ENCODE results near the gene PWWP2B.

DNA sequence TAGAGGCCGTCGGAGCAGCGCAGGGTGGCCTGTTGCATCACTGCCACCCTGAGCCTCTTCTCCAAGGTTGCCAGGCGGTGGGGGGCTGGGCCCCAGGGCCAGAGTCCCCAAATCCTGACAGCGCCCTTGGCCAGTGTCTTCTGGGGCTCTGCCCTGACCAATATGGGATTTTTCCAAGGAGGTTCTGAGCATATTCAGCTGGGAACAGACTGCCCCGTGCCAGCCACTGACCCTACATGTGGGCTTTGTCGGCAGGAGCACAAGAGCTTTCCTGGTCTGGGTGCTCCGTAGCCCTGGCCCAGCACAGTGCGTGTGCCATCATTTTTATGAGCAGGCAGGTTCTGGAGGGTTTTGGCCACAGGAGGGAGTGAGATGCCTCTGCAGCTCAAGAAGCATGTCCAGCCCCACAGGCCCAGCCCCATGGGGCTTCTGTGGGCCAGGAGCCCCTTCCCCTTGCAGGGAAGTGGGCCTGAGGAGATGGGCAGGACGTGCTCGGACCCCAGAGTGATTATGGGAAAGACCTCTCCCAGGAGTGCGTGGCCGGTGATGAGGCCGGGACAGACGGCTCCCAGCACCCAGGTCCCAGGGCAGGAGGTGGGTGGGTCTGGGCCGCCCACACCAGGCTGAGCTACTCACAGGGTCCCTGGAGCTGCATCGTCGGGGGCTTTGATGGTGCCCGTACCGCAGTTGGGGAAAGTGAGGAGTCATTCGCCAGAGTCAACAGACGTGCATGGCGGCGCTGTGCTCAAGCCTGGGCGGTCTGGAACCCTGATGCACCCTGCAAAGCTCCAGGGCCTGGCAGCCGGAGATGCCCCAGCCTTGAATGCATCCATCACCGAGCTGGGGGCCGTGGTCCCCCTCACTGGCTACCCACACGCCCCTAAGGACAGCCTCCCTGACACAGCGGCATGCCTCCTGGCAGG lies 66.6 kb downstream of the PWWP2B start:
- TF ChIP-seq, protein P1, sequence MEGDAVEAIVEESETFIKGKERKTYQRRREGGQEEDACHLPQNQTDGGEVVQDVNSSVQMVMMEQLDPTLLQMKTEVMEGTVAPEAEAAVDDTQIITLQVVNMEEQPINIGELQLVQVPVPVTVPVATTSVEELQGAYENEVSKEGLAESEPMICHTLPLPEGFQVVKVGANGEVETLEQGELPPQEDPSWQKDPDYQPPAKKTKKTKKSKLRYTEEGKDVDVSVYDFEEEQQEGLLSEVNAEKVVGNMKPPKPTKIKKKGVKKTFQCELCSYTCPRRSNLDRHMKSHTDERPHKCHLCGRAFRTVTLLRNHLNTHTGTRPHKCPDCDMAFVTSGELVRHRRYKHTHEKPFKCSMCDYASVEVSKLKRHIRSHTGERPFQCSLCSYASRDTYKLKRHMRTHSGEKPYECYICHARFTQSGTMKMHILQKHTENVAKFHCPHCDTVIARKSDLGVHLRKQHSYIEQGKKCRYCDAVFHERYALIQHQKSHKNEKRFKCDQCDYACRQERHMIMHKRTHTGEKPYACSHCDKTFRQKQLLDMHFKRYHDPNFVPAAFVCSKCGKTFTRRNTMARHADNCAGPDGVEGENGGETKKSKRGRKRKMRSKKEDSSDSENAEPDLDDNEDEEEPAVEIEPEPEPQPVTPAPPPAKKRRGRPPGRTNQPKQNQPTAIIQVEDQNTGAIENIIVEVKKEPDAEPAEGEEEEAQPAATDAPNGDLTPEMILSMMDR (IDR thresholded peaks at IDR 0.05; ENCODE audit: low read depth, low read length): no peak
- TF ChIP-seq EZH2phosphoT487 (IDR thresholded peaks at IDR 0.05; ENCODE audit: low read depth): no peak
